Measurements from ENCODE around the gene SEC14L5. TPM values are rescaled to one million over a fixed set of nuclear protein-coding genes. Genes with fewer than 3 reads are reported as not detected.
"Not testable (repeated sequence)": the region's sequence is repeated elsewhere in the genome, so short reads cannot be mapped to it uniquely, and the experiment has no call there.

SEC14L5 gene
- total RNA-seq, 1 experiment from 2014 or later = not detected

DNA sequence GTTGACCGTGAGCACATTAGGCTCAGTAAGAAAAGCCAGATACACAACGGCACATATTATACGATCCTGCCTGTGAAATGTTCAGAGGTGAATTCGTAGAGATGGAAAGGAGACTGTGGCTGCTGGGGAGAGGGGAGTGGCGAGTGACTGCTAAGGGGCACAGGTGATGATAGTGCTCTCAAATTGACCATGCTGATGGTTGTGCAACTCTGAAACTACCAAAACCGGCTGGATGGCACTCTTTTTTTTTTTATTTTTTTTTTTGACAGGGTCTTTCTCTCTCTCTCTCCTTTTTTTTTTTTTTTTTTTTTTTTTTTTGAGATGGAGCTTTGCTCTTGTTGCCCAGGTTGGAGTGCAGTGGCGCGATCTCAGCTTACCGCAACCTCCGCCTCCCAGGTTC is 8.1 kb upstream of the SEC14L5 start:
- DNase-seq (ENCODE audit: low read depth) = no peak

DNA sequence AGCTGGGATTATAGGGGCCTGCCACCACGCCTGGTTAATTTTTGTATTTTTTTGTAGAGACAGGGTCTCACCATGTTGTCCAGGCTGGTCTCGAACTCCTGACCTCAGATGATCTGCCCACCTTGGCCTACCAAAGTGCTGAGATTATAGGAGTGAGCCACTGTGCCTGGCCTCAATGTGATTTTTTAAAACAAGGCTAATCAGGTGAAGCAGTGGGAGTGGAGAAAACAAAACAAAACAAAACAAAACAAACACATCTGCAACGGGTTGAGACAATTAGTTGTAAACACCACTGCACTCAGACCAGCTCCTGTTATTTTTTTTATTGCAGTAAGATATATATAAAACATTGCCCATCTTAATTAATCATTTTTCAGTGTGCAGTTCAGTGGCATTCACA is 6.5 kb upstream of the SEC14L5 start:
- DNase-seq (ENCODE audit: low read depth) = not testable (repeated sequence)

- DNase-seq (ENCODE audit: low read depth) = no peak
These were observed 3.4 kb upstream of the SEC14L5 start for GRCh38 chr16:4954714-4955113.

DNA sequence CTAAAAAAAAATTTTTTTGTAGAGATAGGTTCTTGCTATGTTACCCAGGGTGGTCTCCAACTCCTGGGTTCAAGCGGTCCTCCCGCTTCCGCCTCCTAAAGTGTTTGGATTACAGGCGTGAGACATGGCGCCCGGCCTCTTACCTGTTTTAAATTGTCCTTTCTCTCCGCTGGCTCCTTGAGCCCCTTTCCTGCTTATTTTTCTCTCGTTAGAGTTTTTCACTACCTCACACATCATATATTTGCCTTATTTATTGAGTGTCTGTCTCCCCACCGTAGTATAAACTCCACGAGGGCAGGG is 760 bp upstream of the SEC14L5 start:
- DNase-seq (ENCODE audit: low read depth) = no peak

DNA sequence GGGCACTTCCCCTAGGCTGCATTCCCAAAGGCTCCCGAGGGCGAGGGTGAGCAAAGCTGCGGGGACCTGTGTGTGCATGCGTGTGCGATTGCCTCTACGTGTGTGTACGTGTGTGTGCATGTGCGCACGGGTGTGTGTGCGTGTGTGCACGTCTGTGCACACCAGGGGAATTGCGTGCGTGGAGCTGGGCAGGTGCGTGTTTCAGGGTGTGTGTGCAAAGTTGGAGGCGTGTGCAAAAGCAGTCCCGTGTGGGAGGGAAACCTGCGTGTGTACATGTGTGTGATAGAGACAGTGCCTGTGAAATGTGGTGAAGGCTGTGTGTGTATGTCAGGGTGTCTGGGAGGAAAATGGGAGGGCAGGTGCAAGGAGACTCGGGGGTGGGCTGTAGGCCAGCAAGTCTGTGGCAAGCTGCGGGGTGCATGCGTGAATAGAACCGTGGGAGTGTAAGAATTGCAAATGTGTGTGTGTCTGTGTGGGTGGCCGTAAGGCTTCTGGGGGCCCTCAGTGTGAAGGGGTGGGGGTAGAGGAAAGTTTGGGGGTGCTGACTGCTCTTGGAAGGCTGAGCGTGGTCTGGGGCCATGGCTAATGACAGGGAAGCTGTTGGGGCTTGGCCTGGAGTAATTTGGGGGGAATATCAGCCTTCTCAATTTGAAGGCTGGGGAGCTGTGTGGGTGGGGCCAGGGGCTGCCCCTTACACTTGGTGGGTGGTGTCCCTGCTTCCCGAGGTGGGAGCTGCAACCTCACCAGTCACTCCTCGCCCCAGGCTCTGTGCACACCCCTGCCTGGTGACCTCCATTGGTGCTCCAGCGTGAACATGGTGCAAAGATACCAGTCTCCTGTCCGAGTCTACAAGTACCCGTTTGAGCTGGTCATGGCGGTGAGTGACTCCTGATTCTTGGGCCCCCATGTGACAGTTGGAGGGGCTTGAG is 644 bp downstream of the SEC14L5 start:
- DNase-seq (ENCODE audit: low read depth) = no peak

DNA sequence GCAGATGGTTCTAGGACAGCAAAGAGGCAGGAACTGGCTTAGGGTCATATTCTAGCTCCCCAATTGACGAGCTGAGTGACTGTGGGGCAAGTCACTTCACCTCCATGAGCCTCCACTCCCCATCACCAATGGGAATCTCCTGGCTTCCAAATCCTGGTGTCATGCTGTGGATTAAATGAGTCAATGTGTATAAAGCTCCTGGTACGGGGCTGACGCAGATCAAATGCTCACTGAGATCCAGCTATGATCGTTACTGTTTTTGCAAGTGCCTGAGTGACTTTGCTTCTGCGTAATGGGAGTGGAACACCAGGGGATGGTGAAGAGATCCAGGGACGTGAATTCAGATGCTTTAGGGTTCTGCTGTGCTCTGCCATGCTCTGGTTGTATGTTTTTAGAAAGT is 2.4 kb downstream of the SEC14L5 start:
- no peak for DNase-seq (ENCODE audit: low read depth)

DNA sequence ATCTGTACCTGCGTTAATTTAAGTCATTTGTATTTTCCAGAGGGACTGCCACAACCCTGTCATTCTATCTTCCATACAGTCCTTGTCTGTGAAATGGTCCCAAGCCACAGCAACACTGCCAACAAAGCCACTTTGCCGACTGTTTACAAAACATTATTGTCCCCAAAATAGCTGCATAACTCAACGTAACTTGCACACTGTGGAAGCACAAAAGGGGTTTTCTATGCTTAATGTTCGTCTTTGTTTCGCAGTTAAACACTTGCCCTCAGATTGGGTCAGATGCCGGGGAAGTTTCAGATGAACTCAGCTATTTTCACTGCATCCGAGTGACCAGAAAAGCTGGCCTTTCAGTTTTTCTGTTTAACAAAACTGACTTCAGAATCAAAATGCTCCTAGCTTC is 4.6 kb downstream of the SEC14L5 start:
- DNase-seq (ENCODE audit: low read depth) = no peak

DNA sequence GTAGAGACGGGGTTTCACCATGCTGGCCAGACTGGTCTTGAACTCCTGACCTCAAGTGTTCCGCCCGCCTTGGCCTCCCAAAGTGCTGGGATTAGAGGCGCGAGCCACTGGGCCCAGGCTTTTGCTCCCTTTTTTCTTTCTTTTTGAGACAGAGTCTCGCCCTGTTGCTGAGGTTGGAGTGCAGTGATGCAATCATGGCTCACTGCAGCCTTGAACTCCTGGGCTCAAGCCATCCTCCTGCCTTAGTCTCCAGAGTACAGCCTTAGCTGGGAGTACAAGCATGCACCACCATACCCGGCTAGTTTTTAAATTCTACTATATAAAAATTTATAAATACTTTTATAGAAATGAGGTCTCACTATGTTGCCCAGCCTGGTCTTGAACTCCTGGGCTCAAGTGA is 5.4 kb downstream of the SEC14L5 start:
- DNase-seq (ENCODE audit: low read depth) = not testable (repeated sequence)

- no peak for DNase-seq (ENCODE audit: low read depth)
These were observed 8.8 kb downstream of the SEC14L5 start for GRCh38 chr16:4966736-4967453.

GRCh38 chr16:4968278-4968677 is 10.1 kb downstream of the SEC14L5 start:
- not testable (repeated sequence) for DNase-seq (ENCODE audit: low read depth)

DNA sequence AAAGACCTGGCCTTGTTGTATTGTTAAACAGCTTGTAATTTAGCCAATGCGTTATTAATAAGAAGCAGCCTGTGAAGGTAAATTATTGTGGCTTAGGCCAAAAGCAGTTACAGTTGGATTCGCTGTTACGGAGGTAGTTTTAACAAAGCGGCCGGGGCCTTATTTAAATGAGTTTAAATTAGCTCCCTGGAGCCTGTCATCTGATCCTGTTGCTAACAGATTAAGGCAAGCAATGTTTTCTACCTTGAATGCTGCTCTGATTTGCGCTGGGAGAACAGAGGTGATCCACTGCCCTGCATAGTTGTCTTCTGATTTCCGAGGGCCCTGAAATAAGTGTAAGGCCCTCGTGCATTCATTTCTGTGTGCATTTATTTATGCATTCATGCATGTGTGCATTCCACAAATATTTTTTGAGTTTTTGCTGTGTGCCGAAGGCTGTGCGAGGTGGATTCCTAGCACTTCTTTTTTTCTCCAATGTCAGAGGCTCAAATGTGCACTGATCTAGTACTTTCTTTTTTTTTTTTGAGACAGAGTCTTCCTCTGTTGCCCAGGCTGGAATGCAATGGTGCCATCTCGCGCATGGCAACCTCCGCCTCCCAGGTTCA is 10.9 kb downstream of the SEC14L5 start:
- DNase-seq (ENCODE audit: low read depth) = no peak

- no peak for DNase-seq (ENCODE audit: low read depth)
These were observed 11.9 kb downstream of the SEC14L5 start for GRCh38 chr16:4970010-4970409.

DNA sequence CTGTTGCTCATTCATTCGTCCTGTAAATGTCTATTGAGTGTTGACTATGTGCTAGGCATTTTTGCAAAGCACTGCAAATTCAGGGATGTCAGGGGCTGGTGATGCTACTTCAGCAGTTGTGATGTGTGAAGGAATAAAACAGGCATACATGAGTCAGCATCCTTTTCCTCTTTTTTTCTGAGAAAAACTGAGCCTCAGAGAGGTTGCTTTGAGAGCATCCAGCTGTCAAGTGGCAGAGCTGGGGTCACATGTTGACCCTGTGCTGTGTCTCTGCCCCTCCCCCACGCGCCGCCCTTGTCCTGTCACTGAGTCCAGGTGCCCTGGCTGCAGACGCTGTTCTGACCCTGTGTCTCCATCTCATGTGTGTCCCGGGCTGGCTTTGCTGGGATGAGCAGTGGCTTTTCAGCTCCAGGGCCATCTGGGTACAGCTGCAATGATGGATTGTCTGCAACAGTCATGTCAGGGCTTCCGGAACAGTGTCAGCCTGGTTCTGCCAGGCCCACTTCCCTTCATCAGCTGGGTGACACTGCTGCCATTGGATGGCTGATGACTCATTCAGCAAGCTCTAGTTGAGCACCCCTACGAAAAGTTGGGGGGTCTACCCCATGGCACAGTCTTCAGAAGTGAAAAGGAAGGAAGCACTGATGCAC is 14.9 kb downstream of the SEC14L5 start:
- peak; percentile 30 for DNase-seq (ENCODE audit: low read depth)

DNA sequence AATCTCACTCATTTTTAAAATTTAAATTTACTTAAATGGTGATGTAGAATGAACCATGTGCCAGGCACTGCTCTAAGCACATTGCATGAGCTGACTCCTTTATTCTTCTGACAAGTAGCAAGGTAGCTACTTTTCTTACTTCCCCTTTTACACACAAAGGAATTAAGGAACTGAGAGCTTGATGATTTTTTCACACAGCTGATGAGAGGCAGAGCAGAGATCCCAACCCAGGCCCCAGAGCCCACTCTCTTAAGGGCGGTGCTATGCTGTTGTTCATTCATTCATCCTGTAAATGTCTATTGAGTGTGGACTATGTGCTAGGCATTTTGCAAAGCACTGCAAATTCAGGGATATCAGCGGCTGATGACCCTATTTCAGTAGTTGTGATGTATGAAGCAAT is 17.9 kb downstream of the SEC14L5 start:
- no peak for DNase-seq (ENCODE audit: low read depth)

GRCh38 chr16:4976611-4977145 is 18.5 kb downstream of the SEC14L5 start:
- DNase-seq (ENCODE audit: low read depth) = no peak

GRCh38 chr16:4979164-4979563 is 21.0 kb downstream of the SEC14L5 start:
- no peak for DNase-seq (ENCODE audit: low read depth)

DNA sequence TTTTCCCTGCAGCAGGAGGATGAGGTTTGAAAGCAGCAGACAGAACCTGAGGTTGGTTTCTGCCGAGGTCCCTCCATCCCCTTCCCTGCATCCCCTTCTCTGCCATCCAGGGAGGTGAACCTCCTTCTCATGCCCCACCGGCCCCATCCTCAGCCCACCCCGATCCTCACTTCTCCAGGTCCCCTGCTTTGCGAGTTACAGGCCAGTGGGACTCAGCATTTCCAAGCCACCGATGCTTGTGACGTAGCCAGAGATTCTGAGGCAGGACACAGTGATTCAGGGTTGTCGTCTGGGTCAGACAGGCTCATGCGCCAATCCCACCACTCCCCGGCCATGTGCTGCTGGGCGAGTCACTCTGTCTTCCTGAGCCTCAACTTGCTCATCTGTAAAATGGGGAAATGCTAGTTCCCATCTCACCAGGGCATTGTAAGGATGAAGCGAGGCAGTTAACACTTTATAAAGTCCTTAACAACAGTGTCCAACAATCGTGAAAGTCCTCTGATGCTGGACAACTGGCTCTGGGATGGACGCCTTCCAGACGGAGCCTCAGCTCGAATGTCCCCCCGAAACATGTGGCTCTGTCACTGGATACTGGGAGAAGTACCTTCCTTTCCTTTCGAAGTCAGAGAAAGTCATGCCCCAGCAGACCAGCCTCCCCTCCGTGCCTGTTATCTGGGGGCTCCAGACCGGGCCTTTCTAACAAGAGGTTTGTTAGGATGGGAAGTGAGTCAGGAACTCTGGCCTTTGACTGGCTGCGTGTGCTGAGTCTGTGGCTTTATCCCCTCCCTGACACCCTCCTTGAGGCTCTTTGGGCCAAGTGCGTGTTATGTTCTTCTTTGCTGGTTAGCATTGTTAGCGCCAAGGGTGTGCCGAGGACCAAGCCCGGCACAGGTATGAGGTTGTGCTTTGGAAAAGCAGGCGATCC is 21.9 kb downstream of the SEC14L5 start:
- DNase-seq (ENCODE audit: low read depth) = no peak

DNA sequence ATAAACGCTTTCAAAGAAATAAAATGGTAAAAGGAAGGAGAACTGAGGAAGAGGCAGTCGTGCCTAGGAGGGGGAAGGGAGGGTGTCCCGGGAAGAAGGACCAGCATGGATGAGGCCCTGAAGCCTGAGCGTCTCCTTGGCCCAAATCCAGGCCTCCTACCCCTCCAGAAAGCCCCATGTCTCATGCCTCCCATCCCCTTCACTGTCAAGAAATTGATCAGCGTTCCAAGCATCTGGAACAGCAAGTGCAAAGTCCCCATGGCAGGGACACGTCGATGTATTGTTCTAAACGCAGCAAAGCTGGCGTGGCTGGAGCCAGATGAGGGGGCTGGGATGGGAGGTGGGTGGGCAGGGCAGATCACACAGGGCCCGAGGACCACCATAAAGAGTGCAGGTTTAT is 22.6 kb downstream of the SEC14L5 start:
- DNase-seq (ENCODE audit: low read depth) = no peak

DNA sequence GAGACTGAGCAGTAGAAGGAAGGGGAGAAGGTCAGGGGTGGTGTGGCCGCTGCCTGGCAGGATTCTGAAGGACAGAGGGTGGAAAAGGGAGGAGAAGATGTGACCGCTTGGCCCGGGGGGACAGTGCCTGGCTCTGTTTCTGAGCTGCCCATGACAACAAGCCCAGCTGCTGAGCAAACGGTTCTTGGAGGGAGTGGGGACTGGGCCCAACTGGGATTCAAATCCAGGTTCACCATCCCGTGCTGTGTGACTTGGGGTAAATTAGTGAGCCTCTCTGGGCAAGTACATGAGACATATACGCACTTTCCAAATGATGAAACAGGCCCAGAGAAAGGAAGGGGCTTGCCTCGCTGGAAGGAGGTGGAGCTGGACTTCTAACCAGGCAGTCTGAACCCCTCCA is 23.3 kb downstream of the SEC14L5 start:
- DNase-seq (ENCODE audit: low read depth) = no peak

DNA sequence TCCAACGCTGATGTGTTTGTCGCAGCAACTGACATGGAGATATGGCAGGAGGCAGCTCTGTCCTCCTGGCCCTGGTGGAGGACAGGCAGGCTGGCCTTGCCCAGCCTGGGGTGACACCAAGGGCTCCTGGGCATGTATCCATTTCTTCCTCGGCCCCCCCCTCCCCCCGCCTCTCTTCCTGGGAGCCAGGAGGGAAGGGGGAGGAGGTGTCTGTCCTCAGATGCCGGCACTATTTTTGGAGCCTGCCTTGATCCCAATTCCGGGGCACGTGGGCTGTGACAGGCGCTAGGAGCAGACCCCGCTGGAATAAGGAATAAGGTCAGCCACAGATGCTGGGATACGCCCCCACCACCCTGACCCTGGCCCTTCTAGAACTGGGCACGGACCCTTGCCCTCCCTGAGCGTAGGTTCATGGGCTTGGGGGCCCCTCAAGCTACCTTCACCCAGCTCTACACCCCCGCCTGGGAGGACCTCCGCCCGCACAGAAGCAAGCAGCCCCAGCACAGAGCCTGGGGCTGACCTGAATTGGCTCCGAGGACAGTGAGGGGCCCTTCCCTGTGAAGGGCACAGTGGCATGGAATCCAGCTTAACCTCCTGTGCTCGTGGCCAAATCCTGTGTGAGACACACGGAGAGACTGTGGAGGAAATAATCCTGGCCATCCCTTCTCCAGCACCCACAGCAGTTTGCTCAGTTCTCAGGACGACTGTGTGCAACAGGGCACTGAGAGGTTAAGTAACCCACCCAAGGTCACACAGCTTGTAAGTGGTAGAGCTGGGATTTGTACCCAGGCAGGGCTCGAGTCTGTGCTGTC is 24.1 kb downstream of the SEC14L5 start:
- no peak for DNase-seq (ENCODE audit: low read depth)
